ENCODE data around the gene TCF7L1.

DNA sequence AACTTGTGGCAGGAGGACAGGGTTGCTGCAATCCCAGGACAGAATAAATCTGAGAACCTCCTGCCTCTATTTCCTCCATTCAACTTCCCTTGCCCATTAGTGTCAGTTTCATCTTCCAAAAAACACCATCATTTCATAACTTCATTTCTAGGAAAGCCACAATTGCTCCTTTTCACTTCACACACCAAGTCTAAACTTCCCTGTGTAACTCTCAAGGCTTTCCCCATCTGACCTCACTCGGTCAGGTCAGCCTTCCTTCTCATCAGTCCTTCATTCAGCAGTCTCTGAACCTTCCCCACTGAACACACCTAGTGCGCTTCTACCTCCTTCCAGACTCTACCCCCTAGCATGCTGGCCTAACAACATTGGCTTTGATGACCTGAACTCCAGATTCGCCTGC lies 35.8 kb downstream of the TCF7L1 start:
- TF ChIP-seq, protein P1, sequence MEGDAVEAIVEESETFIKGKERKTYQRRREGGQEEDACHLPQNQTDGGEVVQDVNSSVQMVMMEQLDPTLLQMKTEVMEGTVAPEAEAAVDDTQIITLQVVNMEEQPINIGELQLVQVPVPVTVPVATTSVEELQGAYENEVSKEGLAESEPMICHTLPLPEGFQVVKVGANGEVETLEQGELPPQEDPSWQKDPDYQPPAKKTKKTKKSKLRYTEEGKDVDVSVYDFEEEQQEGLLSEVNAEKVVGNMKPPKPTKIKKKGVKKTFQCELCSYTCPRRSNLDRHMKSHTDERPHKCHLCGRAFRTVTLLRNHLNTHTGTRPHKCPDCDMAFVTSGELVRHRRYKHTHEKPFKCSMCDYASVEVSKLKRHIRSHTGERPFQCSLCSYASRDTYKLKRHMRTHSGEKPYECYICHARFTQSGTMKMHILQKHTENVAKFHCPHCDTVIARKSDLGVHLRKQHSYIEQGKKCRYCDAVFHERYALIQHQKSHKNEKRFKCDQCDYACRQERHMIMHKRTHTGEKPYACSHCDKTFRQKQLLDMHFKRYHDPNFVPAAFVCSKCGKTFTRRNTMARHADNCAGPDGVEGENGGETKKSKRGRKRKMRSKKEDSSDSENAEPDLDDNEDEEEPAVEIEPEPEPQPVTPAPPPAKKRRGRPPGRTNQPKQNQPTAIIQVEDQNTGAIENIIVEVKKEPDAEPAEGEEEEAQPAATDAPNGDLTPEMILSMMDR (conservative IDR thresholded peaks at IDR 0.05; ENCODE audit: low read length) = no peak
- no peak for TF ChIP-seq EZH2phosphoT487 (IDR thresholded peaks at IDR 0.05; ENCODE audit: borderline replicate concordance, low read depth, low read length)

Data from OCI-LY7 (cell line).